Osteocyte (in vitro differentiated cells): ENCODE measurements around the gene FAS. TPM values are rescaled to one million over a fixed set of nuclear protein-coding genes. Genes with fewer than 3 reads are reported as not detected.

Experiments used
- DNase-seq: peaks from one replicate; pipeline ENCODE4 v3.0.0; 2021; ENCODE audit warnings: mixed read lengths; ENCODE audit not compliant: unreplicated experiment; ENCODE audit errors: extremely low spot score
- H3K27ac Mint-ChIP-seq: one replicate; pipeline ENCODE4 v1.8.0; 2021; ENCODE audit warnings: mild to moderate bottlenecking, mixed read lengths; ENCODE audit not compliant: unreplicated experiment
- H3K27me3 Mint-ChIP-seq: one replicate; pipeline ENCODE4 v1.8.0; 2021; ENCODE audit warnings: mixed read lengths; ENCODE audit not compliant: unreplicated experiment
- H3K36me3 Mint-ChIP-seq: one replicate; pipeline ENCODE4 v1.8.0; 2021; ENCODE audit warnings: mixed read lengths; ENCODE audit not compliant: unreplicated experiment
- H3K4me1 Mint-ChIP-seq: one replicate; pipeline ENCODE4 v1.8.0; 2021; ENCODE audit warnings: mixed read lengths; ENCODE audit not compliant: unreplicated experiment
- H3K4me3 Mint-ChIP-seq: one replicate; pipeline ENCODE4 v1.8.0; 2021; ENCODE audit warnings: mild to moderate bottlenecking, moderate library complexity, mixed read lengths; ENCODE audit not compliant: unreplicated experiment
- H3K9me3 Mint-ChIP-seq: one replicate; pipeline ENCODE4 v1.8.0; 2021; ENCODE audit warnings: mixed read lengths; ENCODE audit not compliant: unreplicated experiment
- total RNA-seq: library from RNA; stranded (reverse); gene quantifications from 2 replicates; pipeline ENCODE4 v1.2.1, GENCODE V29; 2021
- TF ChIP-seq, protein P1 (sequence below): fragments of 200-600 bp; sonication (generic); IDR thresholded peaks from 2 replicates; pipeline ENCODE4 v1.5.0; 2021; ENCODE audit warnings: antibody characterized with exemption, mild to moderate bottlenecking, moderate library complexity

The FAS gene
- total RNA-seq, 1 donor from 2014 or later, result 8.8 TPM

- Mint-ChIP-seq H3K27ac (no peak overlapping the region), H3K9me3 (no peaks in the 10 kb centered on the region), H3K4me3 (no peak overlapping the region), H3K4me1 (peaks cover 32% of the 10 kb centered on the region), H3K36me3 (no peaks in the 10 kb centered on the region), H3K27me3 (no peaks in the 10 kb centered on the region)
- no peak for DNase-seq
- TF ChIP-seq, protein P1, sequence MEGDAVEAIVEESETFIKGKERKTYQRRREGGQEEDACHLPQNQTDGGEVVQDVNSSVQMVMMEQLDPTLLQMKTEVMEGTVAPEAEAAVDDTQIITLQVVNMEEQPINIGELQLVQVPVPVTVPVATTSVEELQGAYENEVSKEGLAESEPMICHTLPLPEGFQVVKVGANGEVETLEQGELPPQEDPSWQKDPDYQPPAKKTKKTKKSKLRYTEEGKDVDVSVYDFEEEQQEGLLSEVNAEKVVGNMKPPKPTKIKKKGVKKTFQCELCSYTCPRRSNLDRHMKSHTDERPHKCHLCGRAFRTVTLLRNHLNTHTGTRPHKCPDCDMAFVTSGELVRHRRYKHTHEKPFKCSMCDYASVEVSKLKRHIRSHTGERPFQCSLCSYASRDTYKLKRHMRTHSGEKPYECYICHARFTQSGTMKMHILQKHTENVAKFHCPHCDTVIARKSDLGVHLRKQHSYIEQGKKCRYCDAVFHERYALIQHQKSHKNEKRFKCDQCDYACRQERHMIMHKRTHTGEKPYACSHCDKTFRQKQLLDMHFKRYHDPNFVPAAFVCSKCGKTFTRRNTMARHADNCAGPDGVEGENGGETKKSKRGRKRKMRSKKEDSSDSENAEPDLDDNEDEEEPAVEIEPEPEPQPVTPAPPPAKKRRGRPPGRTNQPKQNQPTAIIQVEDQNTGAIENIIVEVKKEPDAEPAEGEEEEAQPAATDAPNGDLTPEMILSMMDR, result no peak
Measured at GRCh38 chr10:88996927-88997326, 6.3 kb downstream of the FAS start.

GRCh38 chr10:88999625-89000024, 9.0 kb downstream of the FAS start:
- H3K36me3 Mint-ChIP-seq, result peaks cover 3% of the 10 kb centered on the region
- DNase-seq, result no peak
- H3K4me3 Mint-ChIP-seq, result no peak overlapping the region
- H3K4me1 Mint-ChIP-seq, result peaks cover 30% of the 10 kb centered on the region
- no peaks in the 10 kb centered on the region for H3K27me3 Mint-ChIP-seq
- TF ChIP-seq, protein P1, result no peak
- no peaks in the 10 kb centered on the region for H3K9me3 Mint-ChIP-seq
- H3K27ac Mint-ChIP-seq, result peak overlapping the region; percentile 60

DNA sequence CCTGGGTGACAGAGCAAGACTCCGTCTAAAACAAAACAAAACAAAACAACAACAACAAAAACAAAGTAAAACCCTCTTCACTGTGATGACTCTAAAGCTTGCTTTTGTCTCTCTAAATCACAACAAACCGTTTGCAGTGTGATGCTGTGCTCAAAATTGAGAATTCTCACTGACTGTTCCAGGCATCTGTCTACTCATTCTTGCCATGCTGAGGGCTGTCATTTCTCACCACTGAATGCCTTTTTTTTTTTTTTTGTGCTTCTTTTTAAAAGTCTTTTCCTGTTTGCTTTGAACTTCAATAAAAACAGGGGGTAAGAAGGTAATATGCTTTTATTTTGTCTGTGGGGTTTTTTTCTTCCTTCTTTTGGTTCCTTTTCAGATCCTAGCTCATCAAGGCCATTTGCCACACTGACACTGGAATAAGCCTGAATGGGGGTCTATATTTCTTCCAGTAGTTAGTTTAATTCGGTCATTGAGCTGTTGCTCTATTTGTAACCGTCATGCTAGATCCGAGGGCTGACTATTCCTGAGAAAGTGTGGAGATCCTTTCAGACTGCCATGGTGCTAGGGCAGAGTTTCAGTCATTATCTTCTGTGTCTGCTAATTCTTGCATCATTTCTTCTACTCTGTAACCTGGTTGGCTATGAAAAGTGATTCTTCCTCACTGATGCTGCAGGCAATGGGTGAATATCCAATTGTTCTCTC, 10.6 kb downstream of the FAS start:
- peaks cover 5% of the 10 kb centered on the region for H3K36me3 Mint-ChIP-seq
- H3K27me3 Mint-ChIP-seq, result no peaks in the 10 kb centered on the region
- no peak for DNase-seq
- H3K9me3 Mint-ChIP-seq, result no peaks in the 10 kb centered on the region
- H3K27ac Mint-ChIP-seq, result peak overlapping the region; percentile 12
- peaks cover 30% of the 10 kb centered on the region for H3K4me1 Mint-ChIP-seq
- no peak overlapping the region for H3K4me3 Mint-ChIP-seq
- TF ChIP-seq, protein P1, result no peak

DNA sequence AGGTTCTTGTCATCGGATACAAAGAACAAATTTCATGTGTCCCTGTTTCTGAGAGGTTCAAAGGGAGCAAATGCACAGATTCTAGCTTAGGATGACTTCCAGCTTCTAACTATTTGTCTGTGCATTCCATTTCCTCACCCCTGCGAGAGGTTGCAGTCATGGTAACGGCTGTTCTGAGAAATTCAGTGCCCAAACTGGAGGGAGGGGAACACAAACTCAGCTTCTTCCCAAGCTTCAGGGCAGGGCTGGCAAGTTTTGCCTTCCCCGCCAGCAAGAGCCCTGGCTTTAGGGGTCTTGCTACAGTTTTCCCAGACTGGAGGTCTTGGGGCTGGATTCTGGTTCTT, 11.1 kb downstream of the FAS start:
- no peaks in the 10 kb centered on the region for H3K9me3 Mint-ChIP-seq
- DNase-seq, result no peak
- TF ChIP-seq, protein P1, result no peak
- no peaks in the 10 kb centered on the region for H3K27me3 Mint-ChIP-seq
- no peak overlapping the region for H3K4me3 Mint-ChIP-seq
- H3K27ac Mint-ChIP-seq, result peak overlapping the region; percentile 66
- H3K4me1 Mint-ChIP-seq, result peaks cover 30% of the 10 kb centered on the region
- H3K36me3 Mint-ChIP-seq, result peaks cover 5% of the 10 kb centered on the region

- no peaks in the 10 kb centered on the region for H3K9me3 Mint-ChIP-seq
- peaks cover 30% of the 10 kb centered on the region for H3K4me1 Mint-ChIP-seq
- peaks cover 5% of the 10 kb centered on the region for H3K36me3 Mint-ChIP-seq
- no peaks in the 10 kb centered on the region for H3K27me3 Mint-ChIP-seq
- H3K4me3 Mint-ChIP-seq, result no peak overlapping the region
- TF ChIP-seq, protein P1, result no peak
- no peak for DNase-seq
- peak overlapping the region; percentile 66 for H3K27ac Mint-ChIP-seq
Measured at GRCh38 chr10:89002226-89002978, 11.8 kb downstream of the FAS start.
